Sigmoid colon (tissue), 7 donors: ENCODE results near the gene SIGLECL1. TPM values are rescaled to one million over a fixed set of nuclear protein-coding genes. Genes with fewer than 3 reads are reported as not detected.

Experiments used
- DNase-seq: peaks from one replicate; pipeline ENCODE4 v3.0.0-alpha.2; 2019
- H3K27ac ChIP-seq, 4 donors: fragments of 200-600 bp; sonication (generic); one replicate each; pipeline ENCODE4 v1.5.1; 2016 to 2019; ENCODE audit warnings: mild to moderate bottlenecking in 1 of 4
- H3K27me3 ChIP-seq, 3 donors: fragments of 200-600 bp; sonication (generic); one replicate each; pipeline ENCODE4 v1.5.1; 2019; ENCODE audit warnings: mild to moderate bottlenecking in 1 of 3
- H3K36me3 ChIP-seq, 4 donors: fragments of 200-600 bp; sonication (generic); one replicate each; pipeline ENCODE4 v1.5.1; 2016 to 2019
- H3K4me1 ChIP-seq, 4 donors: fragments of 200-600 bp; sonication (generic); one replicate each; pipeline ENCODE4 v1.5.1; 2017 to 2019
- H3K4me3 ChIP-seq, 4 donors: fragments of 200-600 bp; sonication (generic); one replicate each; pipeline ENCODE4 v1.5.1; 2017 to 2019; ENCODE audit warnings: mild to moderate bottlenecking in 2 of 4, moderate library complexity in 1 of 4
- H3K9me3 ChIP-seq, 4 donors: fragments of 200-600 bp in 3 of 4; sonication (generic) in 3 of 4; one replicate each; pipeline versions ENCODE4 v1.5.1 to v1.6.1; 2013 to 2019
- EP300 ChIP-seq, 4 donors: sonication (generic); formaldehyde crosslinking; IDR thresholded peaks; one replicate each; pipeline ENCODE4 v1.6.1; 2017; ENCODE audit warnings: antibody characterized with exemption in 4 of 4
- POLR2A ChIP-seq, 2 donors: fragments of 450-650 bp; IDR thresholded peaks; one replicate each; pipeline ENCODE4 v1.6.1; 2016; ENCODE audit warnings: antibody characterized with exemption in 2 of 2, mild to moderate bottlenecking in 2 of 2, moderate library complexity in 2 of 2
- POLR2AphosphoS5 ChIP-seq, 4 donors: sonication (generic); formaldehyde crosslinking; IDR thresholded peaks; one replicate each; pipeline ENCODE4 v1.6.1; 2017; ENCODE audit warnings: antibody characterized with exemption in 4 of 4
- WGBS, 2 donors: extraction: QIAGEN DNeasy Blood & Tissue Kit; methylation state at CpG; one replicate each; pipeline ENCODE4 v1.1.7; 2013; 5-methylcytosine and 5-hydroxymethylcytosine counted together
- intact Hi-C: fragments of 100-400 bp; cut with DNase I; formaldehyde crosslinking; loops from one replicate; pipeline ENCODE4 v1.15.1; 2023
- polyA plus RNA-seq, 3 donors: library from polyadenylated mRNA; stranded (reverse); fragments of 200-250 nt; gene quantifications; one replicate each; pipeline ENCODE4 v1.2.3, GENCODE V29; 2013
- total RNA-seq, 4 donors: library from RNA; depleted of rRNA; stranded (reverse); fragments of >200 nt; gene quantifications; one replicate each; pipeline ENCODE4 v1.1.0, GENCODE V29; 2016
- TF ChIP-seq, protein P1 (sequence below), 4 experiments: fragments of 450-650 bp in 3 of 4; fragments of 200-600 bp in 1 of 4; IDR thresholded peaks; one replicate each; pipeline ENCODE4 v1.5.1; 2016 to 2019; ENCODE audit warnings: antibody characterized with exemption in 4 of 4, mild to moderate bottlenecking in 3 of 4, moderate library complexity in 2 of 4
- donor health status: healthy with polysubstance abuse.
- donor health status: Bipolar disorder and iron deficiency.
- donor health status: healthy.

The SIGLECL1 gene
- total and polyA plus RNA-seq, 7 donors: not detected

DNA sequence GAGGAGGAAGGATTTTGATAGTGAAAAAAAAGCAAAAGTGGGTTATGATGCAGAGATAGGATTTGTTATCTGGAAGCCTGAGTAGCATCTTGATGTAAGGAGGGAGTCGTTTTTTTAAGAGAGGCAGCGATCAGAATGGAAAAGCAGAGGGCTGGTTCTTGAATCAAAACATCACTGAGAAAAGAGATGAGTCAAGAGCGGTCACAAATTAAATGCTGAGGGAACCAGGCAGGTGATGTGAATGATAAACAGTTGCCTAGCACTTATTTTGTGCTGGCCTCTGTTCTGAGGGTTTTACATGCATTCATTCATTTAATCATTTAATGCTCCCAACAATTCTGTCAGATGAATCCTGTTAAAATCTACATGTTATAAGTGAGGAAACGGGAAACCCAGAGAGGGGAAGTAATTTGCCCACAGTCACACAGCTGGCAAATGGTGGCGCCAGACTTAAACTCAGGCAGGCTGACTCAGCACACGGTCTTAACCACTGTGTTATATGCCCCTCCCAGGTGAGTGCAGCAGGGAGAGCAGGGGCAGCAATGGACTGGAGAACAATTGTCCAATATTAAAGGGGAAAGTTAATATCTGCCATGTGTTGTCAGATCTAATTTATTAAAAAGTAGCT, 21.4 kb downstream of the SIGLECL1 start:
- intact Hi-C loops: no loop called here
- no peaks in the 10 kb centered on the region for H3K9me3 ChIP-seq

GRCh38 chr19:51274049-51274770, 23.3 kb downstream of the SIGLECL1 start:
- TF ChIP-seq POLR2AphosphoS5 (IDR thresholded peaks at IDR 0.05): no peak
- TF ChIP-seq, protein P1, sequence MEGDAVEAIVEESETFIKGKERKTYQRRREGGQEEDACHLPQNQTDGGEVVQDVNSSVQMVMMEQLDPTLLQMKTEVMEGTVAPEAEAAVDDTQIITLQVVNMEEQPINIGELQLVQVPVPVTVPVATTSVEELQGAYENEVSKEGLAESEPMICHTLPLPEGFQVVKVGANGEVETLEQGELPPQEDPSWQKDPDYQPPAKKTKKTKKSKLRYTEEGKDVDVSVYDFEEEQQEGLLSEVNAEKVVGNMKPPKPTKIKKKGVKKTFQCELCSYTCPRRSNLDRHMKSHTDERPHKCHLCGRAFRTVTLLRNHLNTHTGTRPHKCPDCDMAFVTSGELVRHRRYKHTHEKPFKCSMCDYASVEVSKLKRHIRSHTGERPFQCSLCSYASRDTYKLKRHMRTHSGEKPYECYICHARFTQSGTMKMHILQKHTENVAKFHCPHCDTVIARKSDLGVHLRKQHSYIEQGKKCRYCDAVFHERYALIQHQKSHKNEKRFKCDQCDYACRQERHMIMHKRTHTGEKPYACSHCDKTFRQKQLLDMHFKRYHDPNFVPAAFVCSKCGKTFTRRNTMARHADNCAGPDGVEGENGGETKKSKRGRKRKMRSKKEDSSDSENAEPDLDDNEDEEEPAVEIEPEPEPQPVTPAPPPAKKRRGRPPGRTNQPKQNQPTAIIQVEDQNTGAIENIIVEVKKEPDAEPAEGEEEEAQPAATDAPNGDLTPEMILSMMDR (IDR thresholded peaks at IDR 0.05): no peak
- TF ChIP-seq EP300 (IDR thresholded peaks at IDR 0.05): no peak
- no peak for TF ChIP-seq POLR2A (IDR thresholded peaks at IDR 0.05)
- H3K9me3 ChIP-seq: no peaks in the 10 kb centered on the region
- WGBS, 2 donors: 75 to 83% methylated on average over 8 of the region's 8 CpGs
- intact Hi-C loops: no loop called here
- DNase-seq: no peak
- no peaks in the 10 kb centered on the region for H3K36me3 ChIP-seq
- no peak overlapping the region for H3K4me3 ChIP-seq
- no peaks in the 10 kb centered on the region for H3K4me1 ChIP-seq
- no peak overlapping the region for H3K27ac ChIP-seq
- H3K27me3 ChIP-seq: no peaks in the 10 kb centered on the region

More for the DNA sequence above, 21.4 kb downstream of the SIGLECL1 start:
- H3K27ac ChIP-seq: no peak overlapping the region
- no peak overlapping the region for H3K4me3 ChIP-seq
- no peak for DNase-seq
- H3K4me1 ChIP-seq: no peaks in the 10 kb centered on the region
- no peak for TF ChIP-seq POLR2A (IDR thresholded peaks at IDR 0.05)
- no peak for TF ChIP-seq POLR2AphosphoS5 (IDR thresholded peaks at IDR 0.05)
- no peak for TF ChIP-seq EP300 (IDR thresholded peaks at IDR 0.05)
- TF ChIP-seq, protein P1 (IDR thresholded peaks at IDR 0.05): no peak
- no peaks in the 10 kb centered on the region for H3K36me3 ChIP-seq
- 48 to 57% methylated on average over 6 of the region's 6 CpGs for WGBS, 2 donors
- no peaks in the 10 kb centered on the region for H3K27me3 ChIP-seq

DNA sequence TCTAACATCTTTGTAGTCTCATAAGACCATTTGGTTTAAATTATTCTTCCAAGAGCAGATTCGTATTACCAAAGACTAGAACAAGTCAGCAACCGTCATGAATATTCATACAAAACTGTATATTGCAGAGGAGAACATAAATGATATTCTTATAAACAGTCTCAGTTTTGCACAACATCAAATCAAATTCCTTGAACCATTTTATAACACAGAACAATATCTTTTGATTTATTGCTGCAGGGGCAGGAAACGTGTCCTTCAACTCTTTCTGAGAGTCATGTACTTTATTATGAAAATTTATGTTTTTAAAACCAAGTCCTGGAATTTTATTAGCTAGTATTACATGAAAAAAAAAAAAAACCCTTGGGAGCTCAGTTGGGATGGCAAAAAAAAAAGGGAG, 26.2 kb downstream of the SIGLECL1 start:
- Histone ChIP-seq H3K9me3 (no peaks in the 10 kb centered on the region), H3K27ac (no peak overlapping the region), H3K27me3 (peaks cover 0 to 4% (median 0%) of the 10 kb centered on the region in 3 donors), H3K4me3 (no peak overlapping the region), H3K4me1 (no peaks in the 10 kb centered on the region), H3K36me3 (no peaks in the 10 kb centered on the region)
- 66 to 70% methylated on average over 3 of the region's 3 CpGs for WGBS, 2 donors
- TF ChIP-seq EP300 (IDR thresholded peaks at IDR 0.05) (no peak), POLR2A (IDR thresholded peaks at IDR 0.05) (no peak), POLR2AphosphoS5 (IDR thresholded peaks at IDR 0.05) (no peak)
- TF ChIP-seq, protein P1 (IDR thresholded peaks at IDR 0.05): no peak
- no peak for DNase-seq
- intact Hi-C loops: no loop called here

DNA sequence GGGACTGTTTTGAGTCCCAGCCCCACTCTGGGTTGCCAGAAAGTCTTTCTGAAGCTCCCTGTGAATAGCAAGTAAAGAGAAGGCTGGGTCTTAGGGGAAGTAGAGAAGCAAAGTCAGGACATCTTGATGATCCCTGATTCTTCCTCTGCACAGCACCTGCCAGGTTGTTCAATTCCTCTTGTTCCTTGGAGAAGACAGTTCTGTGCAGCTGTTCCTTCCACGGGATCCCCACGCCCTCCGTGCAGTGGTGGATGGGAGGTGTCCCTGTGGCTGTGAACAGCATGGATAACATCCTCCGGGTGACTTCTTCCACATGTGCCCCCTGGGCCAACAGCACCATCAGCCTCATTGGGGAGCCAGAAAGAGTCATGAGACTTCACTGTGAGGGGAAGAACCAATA, 31.5 kb downstream of the SIGLECL1 start:
- H3K27me3 ChIP-seq: peaks cover 0 to 4% (median 4%) of the 10 kb centered on the region in 3 donors
- H3K9me3 ChIP-seq: peaks cover 0 to 2% (median 0%) of the 10 kb centered on the region in 4 donors
- WGBS, 2 donors: 86 to 92% methylated on average over 4 of the region's 4 CpGs
- intact Hi-C loops: no loop called here
- H3K4me3 ChIP-seq: no peak overlapping the region
- no peaks in the 10 kb centered on the region for H3K36me3 ChIP-seq
- no peak overlapping the region for H3K27ac ChIP-seq
- H3K4me1 ChIP-seq: no peaks in the 10 kb centered on the region
- TF ChIP-seq POLR2AphosphoS5 (IDR thresholded peaks at IDR 0.05) (no peak), EP300 (IDR thresholded peaks at IDR 0.05) (no peak), POLR2A (IDR thresholded peaks at IDR 0.05) (no peak)
- TF ChIP-seq, protein P1 (IDR thresholded peaks at IDR 0.05): no peak
- no peak for DNase-seq
